ENCODE results near the gene OSBPL10.

- no peak for TF ChIP-seq SUZ12 (IDR thresholded peaks at IDR 0.05)
- TF ChIP-seq NFRKB (IDR thresholded peaks at IDR 0.05) = no peak
- no peak for TF ChIP-seq HDGF (IDR thresholded peaks at IDR 0.05; ENCODE audit: borderline replicate concordance)
These were observed 237.6 kb downstream of the OSBPL10 start for GRCh38 chr3:31743331-31744089.

Measured in HEK293T (cell line).